ENCODE measurements around the gene ITPKB.

DNA sequence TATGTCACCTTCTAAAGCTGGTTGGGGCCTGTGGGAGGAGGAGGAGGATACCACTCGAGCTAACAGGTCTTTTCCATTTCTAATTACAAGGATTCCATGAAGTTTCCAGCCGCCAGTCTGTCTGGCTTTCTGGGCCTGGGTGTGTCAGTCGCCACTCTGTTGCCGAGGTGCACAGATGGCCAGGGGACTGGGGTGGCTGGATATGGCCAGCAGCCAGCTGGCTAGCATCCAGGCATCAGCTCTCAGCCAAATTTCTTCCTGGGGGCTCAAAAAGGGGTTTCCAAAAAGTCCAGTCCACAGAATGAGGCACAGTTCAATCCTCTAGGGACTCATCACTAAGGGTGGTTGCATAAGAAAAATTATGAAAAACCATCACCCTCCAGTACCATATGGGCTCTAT, 32.4 kb downstream of the ITPKB start:
- TF ChIP-seq, protein P1, sequence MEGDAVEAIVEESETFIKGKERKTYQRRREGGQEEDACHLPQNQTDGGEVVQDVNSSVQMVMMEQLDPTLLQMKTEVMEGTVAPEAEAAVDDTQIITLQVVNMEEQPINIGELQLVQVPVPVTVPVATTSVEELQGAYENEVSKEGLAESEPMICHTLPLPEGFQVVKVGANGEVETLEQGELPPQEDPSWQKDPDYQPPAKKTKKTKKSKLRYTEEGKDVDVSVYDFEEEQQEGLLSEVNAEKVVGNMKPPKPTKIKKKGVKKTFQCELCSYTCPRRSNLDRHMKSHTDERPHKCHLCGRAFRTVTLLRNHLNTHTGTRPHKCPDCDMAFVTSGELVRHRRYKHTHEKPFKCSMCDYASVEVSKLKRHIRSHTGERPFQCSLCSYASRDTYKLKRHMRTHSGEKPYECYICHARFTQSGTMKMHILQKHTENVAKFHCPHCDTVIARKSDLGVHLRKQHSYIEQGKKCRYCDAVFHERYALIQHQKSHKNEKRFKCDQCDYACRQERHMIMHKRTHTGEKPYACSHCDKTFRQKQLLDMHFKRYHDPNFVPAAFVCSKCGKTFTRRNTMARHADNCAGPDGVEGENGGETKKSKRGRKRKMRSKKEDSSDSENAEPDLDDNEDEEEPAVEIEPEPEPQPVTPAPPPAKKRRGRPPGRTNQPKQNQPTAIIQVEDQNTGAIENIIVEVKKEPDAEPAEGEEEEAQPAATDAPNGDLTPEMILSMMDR (IDR thresholded peaks at IDR 0.05; ENCODE audit: insufficient read depth, low read length): no peak
- TF ChIP-seq POLR2AphosphoS5 (IDR thresholded peaks at IDR 0.05; ENCODE audit: low read depth): no peak
